Upper lobe of right lung (tissue), 1 donor: ENCODE results near the gene TMEM200A. TPM values are rescaled to one million over a fixed set of nuclear protein-coding genes. Genes with fewer than 3 reads are reported as not detected.

Experiments used
- ATAC-seq: fragments of 200-7000 bp; cut with Tn5 transposase; one replicate; pipeline ENCODE4 v1.9.1; 2020; ENCODE audit warnings: mild to moderate bottlenecking, moderate library complexity
- DNase-seq: peaks from one replicate; pipeline ENCODE4 v3.0.0-alpha.2; 2020
- H3K27ac ChIP-seq: fragments of 200-600 bp; one replicate; pipeline ENCODE4 v1.8.0; 2022
- H3K27me3 ChIP-seq: fragments of 200-600 bp; one replicate; pipeline ENCODE4 v1.8.0; 2022; ENCODE audit warnings: mild to moderate bottlenecking
- H3K36me3 ChIP-seq: fragments of 200-600 bp; one replicate; pipeline ENCODE4 v1.8.0; 2022
- H3K4me1 ChIP-seq: fragments of 200-600 bp; one replicate; pipeline ENCODE4 v1.8.0; 2022
- H3K4me3 ChIP-seq: fragments of 200-600 bp; one replicate; pipeline ENCODE4 v1.8.0; 2022; ENCODE audit warnings: mild to moderate bottlenecking
- H3K9me3 ChIP-seq: fragments of 200-600 bp; one replicate; pipeline ENCODE4 v1.8.0; 2022
- intact Hi-C: fragments of 100-400 bp; cut with DNase I; formaldehyde crosslinking; loops from one replicate; pipeline ENCODE4 v1.11.0; 2022
- long read RNA-seq: library from polyadenylated mRNA; unstranded; transcript quantifications from one replicate; pipeline ENCODE4 v2.0.0, GENCODE V29; 2021
- total RNA-seq: library from RNA; stranded (reverse); fragmentation: NEBNext Ultra II Directional; extraction: Animal tissue kit (Norgen Biotek cat#: 25700); gene quantifications from one replicate; pipeline ENCODE4 v1.2.1, GENCODE V29; 2021
- TF ChIP-seq, protein P1 (sequence below): fragments of 200-600 bp; IDR thresholded peaks from one replicate; pipeline ENCODE4 v1.8.0; 2022; ENCODE audit warnings: antibody characterized with exemption
- donor health status: DM: no; HTN: yes; CAD: no; lungs with severe emphysema.

The TMEM200A gene
- total RNA-seq, result 5.9 TPM
- long read RNA-seq, partial matches to known transcripts, result 2 of 11 reads
- long read RNA-seq, other reads (novel, unspliced or antisense), result 2 of 11 reads

DNA sequence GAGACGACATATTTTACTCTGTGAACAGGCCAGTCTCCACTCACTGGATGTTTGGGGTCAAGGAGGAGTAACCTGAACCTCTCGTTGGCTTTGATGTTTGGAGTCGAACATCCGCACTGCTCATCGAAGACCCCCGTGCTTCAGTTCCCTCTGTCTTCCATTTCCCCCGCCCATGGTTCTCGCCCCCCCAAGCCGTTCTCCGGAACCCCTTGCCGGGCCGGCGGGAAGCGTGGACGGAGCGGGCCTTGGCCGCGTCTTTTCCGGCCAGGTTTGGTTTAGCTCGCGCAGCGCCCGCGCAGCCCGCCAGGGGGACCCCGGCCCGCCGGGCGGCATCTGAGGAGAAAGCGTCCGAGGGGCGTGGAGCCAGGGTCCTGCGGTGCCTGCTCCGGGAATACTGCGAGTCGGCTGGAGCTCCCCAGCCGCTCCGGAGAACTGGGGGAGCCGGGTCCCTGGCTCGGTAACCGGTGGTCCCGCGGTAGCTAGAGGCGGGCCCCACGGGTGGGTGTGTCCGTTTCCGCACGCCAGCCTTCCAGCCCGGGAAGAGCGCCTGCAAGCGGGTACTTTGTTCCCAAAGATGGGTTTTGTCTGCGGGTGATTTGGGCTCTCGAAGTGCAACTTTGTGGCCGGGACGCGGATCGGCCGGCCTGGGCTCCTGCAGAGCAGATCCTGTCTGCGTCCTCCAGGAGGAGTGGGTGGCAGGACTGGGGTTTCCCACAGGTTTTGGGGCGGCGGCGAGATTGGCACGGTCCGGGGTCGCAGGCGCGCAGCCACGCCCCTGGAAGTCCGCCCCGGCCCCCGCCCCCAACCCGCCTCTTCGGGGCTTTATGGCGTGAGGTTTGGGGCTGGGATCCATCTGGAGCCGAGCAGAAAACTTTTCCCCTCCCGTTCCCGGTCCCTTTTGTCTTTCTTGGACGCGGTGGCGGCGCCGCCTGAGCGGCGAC, at the start of gene TMEM200A:
Gene TMEM200A, plus strand, starts transcription at position 852 of the 941 bp plus-strand sequence. CDS start 74,406 bp downstream, outside the sequence.
- no peaks in the 10 kb centered on the region for H3K36me3 ChIP-seq
- ATAC-seq (peak; percentile 71), DNase-seq (peak; percentile 73)
- peak within 1 kb of the TSS; percentile 55 for H3K27ac ChIP-seq
- TF ChIP-seq, protein P1, sequence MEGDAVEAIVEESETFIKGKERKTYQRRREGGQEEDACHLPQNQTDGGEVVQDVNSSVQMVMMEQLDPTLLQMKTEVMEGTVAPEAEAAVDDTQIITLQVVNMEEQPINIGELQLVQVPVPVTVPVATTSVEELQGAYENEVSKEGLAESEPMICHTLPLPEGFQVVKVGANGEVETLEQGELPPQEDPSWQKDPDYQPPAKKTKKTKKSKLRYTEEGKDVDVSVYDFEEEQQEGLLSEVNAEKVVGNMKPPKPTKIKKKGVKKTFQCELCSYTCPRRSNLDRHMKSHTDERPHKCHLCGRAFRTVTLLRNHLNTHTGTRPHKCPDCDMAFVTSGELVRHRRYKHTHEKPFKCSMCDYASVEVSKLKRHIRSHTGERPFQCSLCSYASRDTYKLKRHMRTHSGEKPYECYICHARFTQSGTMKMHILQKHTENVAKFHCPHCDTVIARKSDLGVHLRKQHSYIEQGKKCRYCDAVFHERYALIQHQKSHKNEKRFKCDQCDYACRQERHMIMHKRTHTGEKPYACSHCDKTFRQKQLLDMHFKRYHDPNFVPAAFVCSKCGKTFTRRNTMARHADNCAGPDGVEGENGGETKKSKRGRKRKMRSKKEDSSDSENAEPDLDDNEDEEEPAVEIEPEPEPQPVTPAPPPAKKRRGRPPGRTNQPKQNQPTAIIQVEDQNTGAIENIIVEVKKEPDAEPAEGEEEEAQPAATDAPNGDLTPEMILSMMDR, result peak; percentile 68
- peak within 1 kb of the TSS; percentile 64 for H3K4me3 ChIP-seq
- H3K4me1 ChIP-seq, result peaks cover 4% of the 10 kb centered on the region
- H3K27me3 ChIP-seq, result peaks cover 17% of the 10 kb centered on the region
- intact Hi-C loops, result no loop called here
- no peaks in the 10 kb centered on the region for H3K9me3 ChIP-seq

DNA sequence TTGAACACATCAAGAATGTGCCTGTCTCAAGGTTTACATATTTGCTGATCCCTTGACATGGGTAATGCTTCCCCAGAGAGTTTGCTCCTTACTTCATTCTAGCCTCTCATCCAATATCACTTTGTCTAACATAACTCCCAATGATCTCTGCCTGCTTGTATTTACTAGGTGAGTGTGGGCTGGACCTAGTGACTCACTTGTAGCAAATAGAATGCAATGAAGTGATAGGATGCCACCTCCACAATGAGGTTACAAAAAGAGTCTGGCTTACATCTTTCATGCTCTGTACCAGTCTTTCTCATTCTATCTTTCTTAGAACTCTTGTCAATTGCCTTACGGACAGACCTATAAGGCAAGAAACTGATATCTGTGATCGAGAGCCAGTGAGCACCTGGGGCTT, 44.9 kb upstream of the TMEM200A start:
- DNase-seq (no peak), ATAC-seq (no peak)
- Histone ChIP-seq H3K27me3 (no peaks in the 10 kb centered on the region), H3K27ac (no peak overlapping the region), H3K4me3 (no peak overlapping the region), H3K4me1 (no peaks in the 10 kb centered on the region), H3K9me3 (no peaks in the 10 kb centered on the region), H3K36me3 (no peaks in the 10 kb centered on the region)
- intact Hi-C loops, result no loop called here
- TF ChIP-seq, protein P1, result no peak

DNA sequence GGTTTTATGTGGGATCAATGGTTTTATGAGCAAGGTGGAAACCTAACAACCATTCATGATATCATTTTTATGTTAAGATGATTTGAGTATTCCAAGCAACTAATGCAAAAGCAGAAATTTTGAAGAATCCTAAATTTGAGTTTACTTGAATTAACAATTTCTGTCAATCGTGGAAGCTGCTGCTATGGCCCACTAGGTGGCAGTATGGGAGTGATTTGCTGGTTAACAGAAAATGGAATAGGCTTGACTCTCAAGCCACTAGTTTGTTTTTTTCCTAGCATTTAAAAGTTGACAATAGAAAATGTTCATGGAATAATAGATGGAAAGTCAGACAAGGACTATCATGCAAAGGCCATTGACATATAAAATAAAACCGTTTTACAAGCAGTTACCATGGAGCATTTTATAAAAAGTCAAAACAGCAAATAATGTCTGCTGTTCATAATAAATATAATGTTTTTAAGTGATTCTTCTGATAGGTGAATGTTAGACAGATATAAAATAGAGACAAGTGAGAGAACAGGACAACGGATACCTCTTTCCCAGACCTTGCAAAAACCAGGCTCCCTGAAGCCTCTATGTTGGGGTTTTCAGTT, 43.0 kb upstream of the TMEM200A start:
- ATAC-seq, result peak; percentile 62
- Histone ChIP-seq H3K36me3 (no peaks in the 10 kb centered on the region), H3K4me1 (no peaks in the 10 kb centered on the region), H3K27me3 (no peaks in the 10 kb centered on the region), H3K9me3 (no peaks in the 10 kb centered on the region), H3K4me3 (no peak overlapping the region), H3K27ac (no peak overlapping the region)
- no peak for DNase-seq
- TF ChIP-seq, protein P1, result peak; percentile 90
- intact Hi-C loops, result no loop called here

DNA sequence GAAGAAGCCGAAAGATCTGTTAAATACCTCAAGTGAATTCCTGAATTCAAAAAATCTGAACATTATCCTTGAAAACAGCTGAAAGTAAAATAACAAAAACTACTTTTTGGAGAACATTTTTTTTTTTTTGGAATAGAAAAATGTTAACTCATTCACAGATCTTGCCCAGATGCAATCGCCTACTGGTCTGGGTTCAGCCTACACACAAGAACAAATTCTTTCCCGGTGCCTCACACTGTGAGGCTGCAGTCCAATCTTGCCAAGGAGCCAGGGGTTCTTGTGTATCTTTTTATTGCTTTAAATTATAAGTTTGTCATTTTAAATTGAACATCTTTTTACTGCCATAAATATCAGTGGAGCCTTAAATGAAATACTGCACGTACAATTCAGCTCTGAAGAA, 41.2 kb upstream of the TMEM200A start:
- TF ChIP-seq, protein P1, result no peak
- intact Hi-C loops, result no loop called here
- Histone ChIP-seq H3K27me3 (no peaks in the 10 kb centered on the region), H3K4me3 (no peak overlapping the region), H3K9me3 (no peaks in the 10 kb centered on the region), H3K27ac (no peak overlapping the region), H3K4me1 (no peaks in the 10 kb centered on the region), H3K36me3 (no peaks in the 10 kb centered on the region)
- ATAC-seq (no peak), DNase-seq (no peak)

DNA sequence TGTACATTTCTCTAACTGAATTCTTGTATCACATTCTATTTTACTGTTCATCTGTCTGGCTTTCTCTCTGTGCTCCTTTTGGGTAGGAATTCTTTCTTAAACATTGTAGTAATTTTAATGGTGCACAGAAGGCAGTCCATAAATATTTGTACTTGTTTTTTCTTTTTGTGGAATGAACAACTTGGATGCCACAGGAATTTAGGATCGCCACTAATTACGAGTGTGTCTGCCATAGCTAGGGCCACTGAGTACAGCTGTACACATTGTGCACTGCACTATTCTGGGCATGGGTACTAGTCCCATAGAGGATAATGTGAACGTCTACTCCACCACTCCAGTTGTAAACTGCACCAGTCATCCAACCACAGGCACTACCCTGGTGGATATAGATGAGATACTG, 39.3 kb upstream of the TMEM200A start:
- TF ChIP-seq, protein P1, result no peak
- H3K4me1 ChIP-seq, result no peaks in the 10 kb centered on the region

More for the DNA sequence above, 39.3 kb upstream of the TMEM200A start:
- no peak overlapping the region for H3K27ac ChIP-seq
- no peaks in the 10 kb centered on the region for H3K9me3 ChIP-seq
- intact Hi-C loops, result no loop called here
- no peaks in the 10 kb centered on the region for H3K27me3 ChIP-seq
- ATAC-seq (no peak), DNase-seq (no peak)
- H3K36me3 ChIP-seq, result no peaks in the 10 kb centered on the region
- no peak overlapping the region for H3K4me3 ChIP-seq
